IPS-18a (cell line): ENCODE measurements around the gene CCL21.

ENCODE experiments used
- H3K27ac ChIP-seq: one replicate; pipeline ENCODE4 v1.5.1; 2013; ENCODE audit warnings: low read length
- H3K27me3 ChIP-seq: one replicate; pipeline ENCODE4 v1.6.1; 2013; ENCODE audit warnings: mild to moderate bottlenecking, low read length; ENCODE audit not compliant: control insufficient read depth, insufficient read depth
- H3K36me3 ChIP-seq: one replicate; pipeline ENCODE4 v1.6.1; 2013; ENCODE audit warnings: low read depth, low read length; ENCODE audit not compliant: control insufficient read depth
- H3K4me1 ChIP-seq: one replicate; pipeline ENCODE4 v1.6.1; 2013; ENCODE audit warnings: low read depth, low read length; ENCODE audit not compliant: control insufficient read depth
- H3K4me3 ChIP-seq: one replicate; pipeline ENCODE4 v1.5.1; 2013; ENCODE audit warnings: low read length
- H3K9ac ChIP-seq: one replicate; pipeline ENCODE4 v1.6.1; 2013; ENCODE audit warnings: mild to moderate bottlenecking, low read length, moderate library complexity
- H3K9me3 ChIP-seq: one replicate; pipeline ENCODE4 v1.6.1; 2013; ENCODE audit warnings: low read depth, low read length; ENCODE audit not compliant: control insufficient read depth

The CCL21 gene

DNA sequence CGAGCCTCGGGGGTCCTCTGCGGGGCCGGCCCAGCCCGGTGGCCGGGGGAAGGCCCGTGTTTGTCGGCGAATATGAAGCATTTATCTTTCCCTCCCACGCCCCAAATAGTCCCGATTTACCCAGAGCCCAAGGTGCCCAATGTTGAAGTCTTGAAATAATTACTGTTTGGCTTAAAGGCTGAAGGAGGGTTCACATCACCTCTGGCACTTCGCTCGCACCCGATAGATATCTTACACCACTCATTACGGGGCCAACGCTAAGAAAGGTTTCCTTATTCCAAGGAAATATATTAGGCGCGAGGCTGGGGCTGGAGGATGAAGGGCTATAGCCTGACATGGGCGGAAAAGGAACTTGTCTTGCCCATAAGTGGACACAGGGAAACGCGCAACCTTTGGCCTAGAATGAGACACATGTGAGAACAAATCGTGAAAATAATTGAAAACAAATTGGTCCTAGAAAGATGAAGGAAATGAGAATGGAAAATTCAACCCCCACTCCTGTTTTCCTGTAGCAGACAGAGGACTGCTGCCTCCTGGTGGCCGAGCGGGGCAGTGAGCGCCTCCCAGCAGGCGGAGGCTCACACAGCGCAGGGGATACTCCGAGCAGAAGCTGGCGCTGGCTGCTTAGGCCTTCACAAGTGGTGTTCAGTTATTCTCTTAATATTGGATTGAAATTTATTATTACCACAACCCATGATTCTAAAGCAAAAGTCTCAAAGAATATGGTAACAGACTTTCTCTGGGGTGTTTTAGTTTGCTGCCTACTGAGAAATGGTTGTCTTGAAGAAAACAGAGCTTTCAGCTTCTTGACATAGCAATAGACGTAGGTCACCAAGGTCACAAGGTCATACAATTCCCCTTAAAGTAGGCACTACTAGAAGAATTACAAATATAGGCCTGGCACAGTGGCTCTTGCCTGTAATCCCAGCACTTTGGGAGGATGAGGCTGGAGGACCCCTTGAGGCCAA, 7.9 kb downstream of the CCL21 start:
- H3K27ac ChIP-seq = no peak overlapping the region
- no peaks in the 10 kb centered on the region for H3K4me1 ChIP-seq
- H3K27me3 ChIP-seq = peaks cover 30% of the 10 kb centered on the region
- no peaks in the 10 kb centered on the region for H3K9me3 ChIP-seq
- peak overlapping the region; percentile 66 for H3K4me3 ChIP-seq
- H3K9ac ChIP-seq = no peak overlapping the region
- no peaks in the 10 kb centered on the region for H3K36me3 ChIP-seq

DNA sequence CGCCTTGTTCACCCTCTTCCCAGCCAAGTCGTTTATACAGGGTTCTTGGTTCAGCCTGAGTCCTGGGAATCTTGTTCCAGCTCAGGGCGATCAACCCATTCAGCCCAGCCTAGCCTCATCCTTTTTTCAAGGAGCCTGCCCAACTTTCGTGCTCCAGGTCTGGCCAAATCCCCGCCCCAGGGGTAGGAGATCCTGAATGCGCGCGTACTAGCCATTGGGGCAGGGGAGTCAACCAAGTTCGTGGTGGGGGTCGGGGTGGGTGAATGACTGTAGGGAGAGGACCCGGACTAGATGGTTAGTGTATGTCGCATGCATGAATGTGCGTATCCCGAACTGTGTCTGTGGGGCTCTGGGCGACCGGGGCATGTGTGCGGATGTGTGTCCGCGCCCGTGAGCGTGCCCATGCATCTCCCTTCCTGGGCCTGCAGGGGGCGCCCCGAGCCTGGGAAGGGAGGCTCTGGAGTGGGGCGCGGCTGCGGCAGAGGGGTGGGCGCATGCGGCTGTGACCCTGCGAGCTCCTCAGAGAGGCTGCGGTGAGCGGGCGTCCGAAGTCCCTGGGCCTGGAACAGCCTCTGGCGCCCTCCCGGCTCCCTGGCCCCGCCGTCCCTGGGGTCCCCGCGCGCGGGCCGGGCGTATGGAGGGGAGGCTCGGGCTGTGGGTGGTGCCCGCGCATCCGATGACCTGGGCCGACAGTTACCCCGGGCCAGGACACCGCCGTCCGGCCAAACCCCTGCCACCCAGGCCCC, 8.7 kb downstream of the CCL21 start:
- Histone ChIP-seq H3K4me3 (peak overlapping the region; percentile 66), H3K9ac (no peak overlapping the region), H3K27me3 (peaks cover 30% of the 10 kb centered on the region), H3K4me1 (no peaks in the 10 kb centered on the region), H3K9me3 (no peaks in the 10 kb centered on the region), H3K36me3 (no peaks in the 10 kb centered on the region), H3K27ac (no peak overlapping the region)

DNA sequence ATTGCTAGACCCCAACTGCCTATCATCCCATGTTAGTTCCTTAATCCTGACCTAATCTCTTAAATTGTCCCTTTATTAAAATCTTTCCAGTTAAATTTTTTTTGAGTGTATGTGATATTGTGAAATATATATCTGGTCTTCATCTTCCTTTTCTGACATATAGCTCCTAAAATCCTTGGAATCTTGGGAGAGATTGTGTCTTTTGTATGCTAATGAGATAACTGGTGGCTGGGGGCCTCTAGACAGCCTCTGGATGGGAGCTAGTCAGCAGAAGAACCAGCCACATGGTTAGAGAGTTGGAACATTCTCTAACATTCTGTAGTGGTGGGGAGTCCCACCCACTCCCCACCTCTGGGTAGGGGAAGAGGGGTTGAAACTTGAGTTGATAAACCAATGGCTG, 15.1 kb downstream of the CCL21 start:
- Histone ChIP-seq H3K9me3 (no peaks in the 10 kb centered on the region), H3K4me3 (no peak overlapping the region), H3K36me3 (no peaks in the 10 kb centered on the region), H3K9ac (no peak overlapping the region), H3K27ac (no peak overlapping the region), H3K4me1 (no peaks in the 10 kb centered on the region), H3K27me3 (peaks cover 8% of the 10 kb centered on the region)

DNA sequence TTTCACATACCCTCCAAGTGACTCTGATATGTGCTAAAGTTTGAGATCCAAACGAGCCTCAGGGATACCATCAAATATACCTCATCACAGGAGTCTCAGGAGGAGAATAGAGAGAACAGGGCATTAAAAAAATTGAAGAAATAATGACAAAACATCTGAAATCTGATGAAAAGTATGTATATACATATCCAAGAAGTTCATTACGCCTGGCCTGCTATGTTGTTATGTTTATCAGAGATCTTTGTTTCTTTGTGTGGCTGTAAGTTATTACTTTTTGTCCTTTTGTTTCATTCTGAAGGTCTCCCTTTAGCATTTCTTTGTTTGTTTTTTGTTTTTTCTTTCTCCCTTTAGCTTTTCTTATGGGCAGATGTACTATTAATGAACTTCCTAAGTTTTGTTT, 16.4 kb downstream of the CCL21 start:
- Histone ChIP-seq H3K4me1 (no peaks in the 10 kb centered on the region), H3K27ac (no peak overlapping the region), H3K9me3 (no peaks in the 10 kb centered on the region), H3K4me3 (no peak overlapping the region), H3K9ac (no peak overlapping the region), H3K27me3 (no peaks in the 10 kb centered on the region), H3K36me3 (no peaks in the 10 kb centered on the region)

DNA sequence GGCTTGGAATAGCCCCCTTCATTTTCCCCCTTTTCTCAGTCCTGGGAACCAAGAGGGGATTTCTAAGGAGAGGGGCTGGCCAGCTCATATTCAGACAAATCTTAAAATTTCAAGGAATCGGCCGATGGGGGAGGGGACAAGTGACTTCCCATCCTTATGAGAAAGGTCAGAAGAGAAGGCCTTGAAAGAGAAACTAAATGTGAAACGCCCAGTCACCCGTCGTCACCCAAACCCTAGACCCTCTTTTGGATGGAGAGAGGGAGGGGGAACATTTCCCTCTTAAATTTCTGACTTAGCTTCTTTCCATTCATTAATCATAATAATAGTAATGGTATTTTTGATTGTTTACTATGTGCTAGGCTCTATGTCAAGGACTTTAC, 18.0 kb downstream of the CCL21 start:
- Histone ChIP-seq H3K36me3 (no peaks in the 10 kb centered on the region), H3K9me3 (no peaks in the 10 kb centered on the region), H3K27me3 (no peaks in the 10 kb centered on the region), H3K4me3 (no peak overlapping the region), H3K4me1 (no peaks in the 10 kb centered on the region), H3K9ac (no peak overlapping the region), H3K27ac (no peak overlapping the region)

DNA sequence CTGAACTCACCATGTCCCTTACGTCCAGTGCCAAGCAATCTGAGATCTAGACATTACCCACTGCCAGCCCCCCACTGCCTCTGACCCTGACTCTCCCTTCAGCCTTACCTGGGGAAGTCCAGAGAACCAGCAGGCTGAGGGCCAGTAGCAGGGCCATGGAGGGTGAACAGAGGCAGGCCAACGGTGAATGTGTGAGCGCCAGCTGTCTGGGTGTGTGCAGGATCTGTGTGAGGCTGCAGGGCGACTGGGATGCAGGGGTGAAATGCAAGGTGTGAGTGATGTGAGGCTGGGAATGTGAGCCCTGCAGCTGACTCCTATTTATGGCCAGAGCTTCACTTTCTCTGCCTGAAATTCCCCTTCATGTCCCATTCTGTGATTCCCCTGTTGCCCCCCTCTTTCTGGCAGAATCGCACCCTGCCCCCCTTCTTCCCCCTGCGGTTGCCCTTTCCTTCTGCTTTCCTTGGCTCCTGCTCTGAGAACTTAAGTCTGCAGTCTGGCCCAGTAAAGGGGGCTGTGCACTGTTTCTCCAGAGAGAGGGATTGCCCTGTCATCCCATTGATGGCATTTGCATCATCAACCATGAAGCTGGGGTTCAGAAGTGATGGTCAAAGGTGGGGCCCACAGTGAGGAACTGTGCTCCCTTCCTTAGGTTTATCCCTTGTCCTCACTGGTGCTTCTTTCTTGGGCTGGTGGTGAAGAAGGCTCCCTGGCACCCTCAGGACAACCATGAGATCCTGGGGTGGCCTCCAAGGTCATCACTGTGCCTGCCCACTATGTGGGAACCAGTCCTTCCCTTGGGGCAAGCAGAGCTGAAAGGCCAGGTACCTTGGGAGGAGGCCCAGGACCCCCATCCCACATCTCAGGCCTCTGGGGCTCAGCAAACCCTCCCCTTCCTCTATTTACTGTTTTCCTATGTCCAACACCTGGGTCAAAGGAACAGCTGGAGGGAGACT, 18.7 kb downstream of the CCL21 start, which contains the start of gene CCL19:
Gene CCL19 (minus strand): TSS at position 294 of the 953 bp plus-strand sequence. CDS start 137 bp downstream, at position 157.
- H3K9ac ChIP-seq = no peak within 1 kb of the TSS
- no peaks in the 10 kb centered on the region for H3K9me3 ChIP-seq
- no peaks in the 10 kb centered on the region for H3K4me1 ChIP-seq
- H3K27me3 ChIP-seq = no peaks in the 10 kb centered on the region
- no peak within 1 kb of the TSS for H3K27ac ChIP-seq
- no peak within 1 kb of the TSS for H3K4me3 ChIP-seq
- H3K36me3 ChIP-seq = no peaks in the 10 kb centered on the region

DNA sequence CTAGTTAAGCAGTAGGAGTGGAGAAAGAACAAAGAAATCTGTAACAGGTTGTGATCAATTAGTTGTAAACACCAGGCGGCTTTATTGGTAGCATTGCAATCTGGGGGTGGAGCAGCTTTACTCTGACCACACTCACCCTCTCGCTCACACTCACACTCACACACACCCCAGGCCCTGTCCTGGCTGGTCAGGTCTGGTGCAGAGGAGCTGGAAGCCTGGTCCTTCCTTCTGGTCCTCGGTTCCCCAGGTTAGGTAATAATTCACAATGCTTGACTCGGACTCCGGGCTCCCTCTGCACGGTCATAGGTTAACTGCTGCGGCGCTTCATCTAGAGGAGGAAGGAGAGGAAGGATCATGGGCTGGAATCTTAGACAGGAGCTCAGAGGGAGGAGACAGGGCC, 20.4 kb downstream of the CCL21 start:
- no peaks in the 10 kb centered on the region for H3K4me1 ChIP-seq
- no peak overlapping the region for H3K4me3 ChIP-seq

DNA sequence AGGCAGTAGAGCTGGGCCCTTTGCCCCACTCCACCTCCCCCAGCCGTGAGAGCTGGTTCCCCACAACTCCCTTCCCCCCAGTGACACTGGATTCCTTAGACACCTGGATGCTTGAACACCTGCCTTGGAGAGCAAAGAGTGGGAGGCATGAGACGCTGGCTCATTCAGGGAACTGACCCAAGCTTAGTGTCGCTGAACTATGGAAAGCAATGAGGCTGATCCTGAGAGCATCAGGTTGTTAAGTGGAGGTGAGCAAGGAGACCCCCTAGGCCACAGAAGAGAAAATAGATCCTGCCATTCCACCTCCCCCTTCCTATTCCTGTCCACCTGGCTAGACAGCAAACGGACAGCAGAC, 20.8 kb downstream of the CCL21 start:
- Histone ChIP-seq H3K36me3 (no peaks in the 10 kb centered on the region), H3K27me3 (no peaks in the 10 kb centered on the region), H3K27ac (no peak overlapping the region), H3K4me3 (no peak overlapping the region), H3K4me1 (no peaks in the 10 kb centered on the region), H3K9ac (no peak overlapping the region), H3K9me3 (no peaks in the 10 kb centered on the region)

More for the DNA sequence above, 20.4 kb downstream of the CCL21 start:
- Histone ChIP-seq H3K27me3 (no peaks in the 10 kb centered on the region), H3K9ac (no peak overlapping the region), H3K36me3 (no peaks in the 10 kb centered on the region), H3K27ac (no peak overlapping the region), H3K9me3 (no peaks in the 10 kb centered on the region)

DNA sequence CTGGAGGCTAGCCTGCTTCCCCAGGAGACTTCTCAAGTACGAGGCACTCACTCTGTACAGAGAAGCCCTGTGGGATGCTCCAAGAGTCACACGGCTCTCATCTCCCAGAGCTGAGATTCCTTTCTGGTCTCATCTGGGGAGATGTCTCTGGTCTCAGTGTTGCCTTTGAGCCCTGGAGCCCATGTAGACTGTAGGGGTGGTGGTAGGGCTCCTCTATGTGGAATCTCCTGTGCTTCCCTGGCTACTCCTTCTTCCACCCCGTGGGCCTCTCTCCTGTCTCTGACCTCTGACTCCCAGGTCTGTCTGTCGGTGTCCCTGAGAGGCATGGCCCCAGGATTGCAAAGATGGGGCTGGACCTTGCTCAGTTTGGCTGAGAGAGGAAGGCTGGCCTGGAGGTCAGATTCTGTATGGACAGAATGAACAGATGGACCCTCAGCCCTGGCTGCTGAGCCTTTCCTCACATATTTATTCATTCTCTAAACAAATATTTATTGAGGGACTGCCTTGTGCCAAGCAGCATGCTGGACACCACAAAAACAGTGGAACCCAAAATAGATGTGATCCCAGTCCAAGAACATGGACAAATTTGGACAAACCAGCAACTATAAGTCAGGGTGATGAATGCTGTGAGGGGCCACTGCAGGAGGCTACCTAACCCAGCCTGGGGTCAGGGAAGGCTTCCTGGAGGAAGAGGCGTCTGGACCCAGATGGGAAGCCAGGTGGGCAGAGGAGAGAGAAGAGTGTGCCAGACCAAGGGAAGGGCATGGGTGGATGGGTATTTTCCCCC, 21.4 kb downstream of the CCL21 start:
- no peaks in the 10 kb centered on the region for H3K36me3 ChIP-seq
- H3K9ac ChIP-seq = no peak overlapping the region
- no peaks in the 10 kb centered on the region for H3K27me3 ChIP-seq
- no peaks in the 10 kb centered on the region for H3K9me3 ChIP-seq
- H3K4me1 ChIP-seq = no peaks in the 10 kb centered on the region
- H3K4me3 ChIP-seq = no peak overlapping the region
- no peak overlapping the region for H3K27ac ChIP-seq

DNA sequence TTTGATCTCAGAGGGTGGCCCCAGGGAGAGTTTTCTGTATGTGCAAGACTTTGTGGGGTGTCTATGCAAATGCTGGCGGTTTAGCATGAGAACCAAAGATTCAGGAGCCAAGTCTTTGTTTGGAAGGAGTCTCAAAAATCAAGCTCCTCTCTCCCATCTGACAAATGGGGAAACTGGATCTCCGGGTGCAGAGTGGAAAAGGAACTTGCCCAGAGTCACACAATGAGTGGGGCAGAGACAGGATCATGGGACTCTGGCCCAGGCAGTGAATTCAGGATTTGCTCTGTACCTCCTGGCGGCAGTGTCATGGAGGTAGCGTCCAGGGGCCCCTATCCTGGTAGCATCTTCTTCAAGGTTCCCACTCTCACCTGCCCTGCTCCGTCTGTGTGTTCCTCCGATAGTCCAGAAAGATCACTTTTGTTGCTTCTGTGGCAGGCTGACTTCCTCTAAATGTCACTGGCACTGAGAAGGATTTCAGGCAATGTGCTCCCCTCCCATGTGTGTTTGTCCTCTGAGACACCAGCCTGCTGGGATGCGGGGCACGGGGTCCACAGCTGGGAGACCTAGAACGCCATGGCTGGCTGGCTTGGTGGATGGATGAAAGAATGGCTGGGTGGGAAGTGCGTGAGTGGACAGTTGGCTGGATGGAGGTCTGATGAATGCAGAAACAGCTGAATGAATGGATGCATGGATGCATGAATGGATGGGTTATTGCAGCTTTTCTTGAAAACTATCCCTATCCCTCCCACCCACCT, 22.5 kb downstream of the CCL21 start:
- Histone ChIP-seq H3K36me3 (no peaks in the 10 kb centered on the region), H3K9ac (no peak overlapping the region), H3K9me3 (no peaks in the 10 kb centered on the region), H3K27me3 (no peaks in the 10 kb centered on the region), H3K27ac (no peak overlapping the region), H3K4me1 (no peaks in the 10 kb centered on the region), H3K4me3 (no peak overlapping the region)
